Heart left ventricle (tissue), 16 donors: ENCODE measurements around the gene CDR2L. TPM values are rescaled to one million over a fixed set of nuclear protein-coding genes. Genes with fewer than 3 reads are reported as not detected.

Experiments used
- ATAC-seq, 4 donors: fragments of 200-7000 bp; cut with Tn5 transposase; one replicate each; pipeline ENCODE4 v1.9.1; 2020 to 2022; ENCODE audit warnings: moderate library complexity in 4 of 4, mild to moderate bottlenecking in 3 of 4, moderate number of reproducible peaks in 1 of 4
- DNase-seq, 5 donors: peaks; one replicate each; pipeline ENCODE4 v3.0.0-alpha.2; 2020
- H3K27ac ChIP-seq, 12 donors: fragments of 200-600 bp; sonication (generic) in 4 of 12; one replicate each; pipeline versions ENCODE4 v1.5.0 to v1.8.0; 2016 to 2022; ENCODE audit warnings: mild to moderate bottlenecking in 2 of 12
- H3K27me3 ChIP-seq, 9 donors: fragments of 200-600 bp; sonication (generic) in 2 of 9; one replicate each; pipeline versions ENCODE4 v1.5.1 to v1.8.0; 2016 to 2022; ENCODE audit warnings: mild to moderate bottlenecking in 3 of 9
- H3K36me3 ChIP-seq, 9 donors: fragments of 200-600 bp; sonication (generic) in 2 of 9; one replicate each; pipeline versions ENCODE4 v1.5.0 to v1.8.0; 2018 to 2022; ENCODE audit warnings: mild to moderate bottlenecking in 2 of 9
- H3K4me1 ChIP-seq, 12 donors: fragments of 200-600 bp; sonication (generic) in 4 of 12; one replicate each; pipeline versions ENCODE4 v1.5.0 to v1.8.0; 2016 to 2022; ENCODE audit warnings: mild to moderate bottlenecking in 3 of 12
- H3K4me3 ChIP-seq, 12 donors: fragments of 200-600 bp; sonication (generic) in 4 of 12; one replicate each; pipeline versions ENCODE4 v1.5.0 to v1.8.0; 2017 to 2022; ENCODE audit warnings: mild to moderate bottlenecking in 9 of 12, moderate library complexity in 4 of 12
- H3K9me3 ChIP-seq, 12 donors: fragments of 200-600 bp; sonication (generic) in 4 of 12; one replicate each; pipeline versions ENCODE4 v1.5.0 to v1.8.0; 2016 to 2022; ENCODE audit warnings: mild to moderate bottlenecking in 1 of 12
- POLR2A ChIP-seq, 2 donors: fragments of 450-650 bp; IDR thresholded peaks; one replicate each; pipeline ENCODE4 v1.6.1; 2017; ENCODE audit warnings: antibody characterized with exemption in 2 of 2, mild to moderate bottlenecking in 2 of 2, moderate library complexity in 2 of 2
- WGBS, 4 donors: extraction: QIAGEN DNeasy Blood & Tissue Kit in 2 of 4; methylation state at CpG; one replicate each; pipeline versions ENCODE4 v1.1.5 to v1.1.7; 2013 to 2018; 5-methylcytosine and 5-hydroxymethylcytosine counted together
- intact Hi-C, 10 donors: fragments of 100-400 bp; cut with DNase I; formaldehyde crosslinking; loops; one replicate each; pipeline versions ENCODE4 v1.11.1 to v1.14.2; 2022
- polyA plus RNA-seq, 2 donors: library from polyadenylated mRNA; stranded (reverse); fragments of 200-250 nt; gene quantifications; one replicate each; pipeline ENCODE4 v1.2.3, GENCODE V29; 2013
- total RNA-seq, 9 donors: library from RNA; depleted of rRNA in 2 of 9; stranded (reverse); fragments of >200 nt in 2 of 9; fragmentation: NEBNext Ultra II Directional in 3 of 9; extraction: Animal tissue kit (Norgen Biotek cat#: 25700) in 3 of 9; gene quantifications; one replicate each; pipeline versions ENCODE4 v1.1.0 to v1.2.4, GENCODE V29; 2016 to 2023
- TF ChIP-seq, protein P1 (sequence below), 12 donors: fragments of 200-600 bp; sonication (generic) in 4 of 12; IDR thresholded peaks; one replicate each; pipeline versions ENCODE4 v1.5.0 to v1.8.0; 2018 to 2022; ENCODE audit warnings: antibody characterized with exemption in 12 of 12, mild to moderate bottlenecking in 5 of 12
- donor health status: ischemic (EF 13 %, LVEDD 7.1; RV severe dilation, severe dysfunction).
- donor health status: healthy with polysubstance abuse.
- donor health status: DM: no; HTN: yes; CAD: no.
- donor health status: DM: no; HTN: no; CAD: no.
- donor health status: ischemic (EF 25% LVEDD 6.9; RV normal size, moderate dysfunction).
- donor health status: ischemic (EF 25% LVEDD 5.7; RV mildly dilated, moderate dysfunction).
- donor health status: healthy.
- donor health status: DM: yes; HTN: yes; CAD: no.
- donor health status: ischemic (EF 35%, LVEDD 5.7; RV mildly dilated, moderate dysfunction).
- donor health status: nonischemic (EF 11% LVEDD 7.7; RV severe dilation, severe dysfunction).
- donor health status: DM: yes; HTN: yes; CAD: no.
- donor health status: PGD.
- donor health status: ischemic (EF 29% LVEDD 5.4; RV normal size, mild dysfunction).
- donor health status: nonischemic (EF 23%, LVEDD 6.1; RV moderate dilation, normal function).

CDR2L gene
- total and polyA plus RNA-seq, 11 donors, result 13.0 to 56.4 (median 18.1) TPM

DNA sequence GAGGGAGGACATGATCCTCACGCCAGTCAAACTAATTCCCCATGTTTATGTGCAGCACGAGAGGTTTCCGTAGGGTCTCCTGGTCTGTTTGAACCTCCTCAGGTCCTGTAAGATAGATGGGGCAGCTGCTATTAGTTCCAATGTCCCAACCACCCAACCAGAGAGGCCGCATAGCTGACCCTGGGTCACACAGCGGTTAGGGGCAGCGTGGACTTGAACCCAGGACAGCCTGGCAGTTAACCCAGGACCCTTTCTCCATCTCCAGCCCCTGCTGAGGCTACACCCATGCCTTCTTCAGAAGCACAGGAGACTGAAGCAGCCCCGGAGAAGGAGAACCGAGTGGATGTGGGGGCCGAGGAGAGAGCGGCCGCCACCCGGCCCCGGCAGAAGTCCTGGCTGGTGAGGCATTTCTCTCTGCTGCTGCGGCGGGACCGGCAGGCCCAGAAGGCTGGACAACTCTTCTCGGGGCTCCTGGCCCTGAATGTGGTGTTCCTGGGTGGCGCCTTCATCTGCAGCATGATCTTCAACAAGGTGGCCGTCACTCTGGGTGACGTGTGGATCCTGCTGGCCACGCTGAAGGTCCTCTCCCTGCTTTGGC is 46.2 kb upstream of the CDR2L start:
- no peak for ATAC-seq
- 70 to 87% (median 78%) methylated on average over 10 to 21 of the region's 21 CpGs for WGBS, 4 donors
- intact Hi-C loops, result no loop called here
- H3K27me3 ChIP-seq, result peaks cover 15 to 67% (median 28%) of the 10 kb centered on the region in 9 donors
- DNase-seq, result no peak
- no peaks in the 10 kb centered on the region for H3K36me3 ChIP-seq
- no peak overlapping the region for H3K4me3 ChIP-seq
- H3K9me3 ChIP-seq, result no peaks in the 10 kb centered on the region
- TF ChIP-seq POLR2A (IDR thresholded peaks at IDR 0.05), result no peak
- TF ChIP-seq, protein P1, sequence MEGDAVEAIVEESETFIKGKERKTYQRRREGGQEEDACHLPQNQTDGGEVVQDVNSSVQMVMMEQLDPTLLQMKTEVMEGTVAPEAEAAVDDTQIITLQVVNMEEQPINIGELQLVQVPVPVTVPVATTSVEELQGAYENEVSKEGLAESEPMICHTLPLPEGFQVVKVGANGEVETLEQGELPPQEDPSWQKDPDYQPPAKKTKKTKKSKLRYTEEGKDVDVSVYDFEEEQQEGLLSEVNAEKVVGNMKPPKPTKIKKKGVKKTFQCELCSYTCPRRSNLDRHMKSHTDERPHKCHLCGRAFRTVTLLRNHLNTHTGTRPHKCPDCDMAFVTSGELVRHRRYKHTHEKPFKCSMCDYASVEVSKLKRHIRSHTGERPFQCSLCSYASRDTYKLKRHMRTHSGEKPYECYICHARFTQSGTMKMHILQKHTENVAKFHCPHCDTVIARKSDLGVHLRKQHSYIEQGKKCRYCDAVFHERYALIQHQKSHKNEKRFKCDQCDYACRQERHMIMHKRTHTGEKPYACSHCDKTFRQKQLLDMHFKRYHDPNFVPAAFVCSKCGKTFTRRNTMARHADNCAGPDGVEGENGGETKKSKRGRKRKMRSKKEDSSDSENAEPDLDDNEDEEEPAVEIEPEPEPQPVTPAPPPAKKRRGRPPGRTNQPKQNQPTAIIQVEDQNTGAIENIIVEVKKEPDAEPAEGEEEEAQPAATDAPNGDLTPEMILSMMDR (IDR thresholded peaks at IDR 0.05), result no peak
- H3K4me1 ChIP-seq, result peaks cover 0 to 3% (median 0%) of the 10 kb centered on the region in 12 donors
- no peak overlapping the region for H3K27ac ChIP-seq

DNA sequence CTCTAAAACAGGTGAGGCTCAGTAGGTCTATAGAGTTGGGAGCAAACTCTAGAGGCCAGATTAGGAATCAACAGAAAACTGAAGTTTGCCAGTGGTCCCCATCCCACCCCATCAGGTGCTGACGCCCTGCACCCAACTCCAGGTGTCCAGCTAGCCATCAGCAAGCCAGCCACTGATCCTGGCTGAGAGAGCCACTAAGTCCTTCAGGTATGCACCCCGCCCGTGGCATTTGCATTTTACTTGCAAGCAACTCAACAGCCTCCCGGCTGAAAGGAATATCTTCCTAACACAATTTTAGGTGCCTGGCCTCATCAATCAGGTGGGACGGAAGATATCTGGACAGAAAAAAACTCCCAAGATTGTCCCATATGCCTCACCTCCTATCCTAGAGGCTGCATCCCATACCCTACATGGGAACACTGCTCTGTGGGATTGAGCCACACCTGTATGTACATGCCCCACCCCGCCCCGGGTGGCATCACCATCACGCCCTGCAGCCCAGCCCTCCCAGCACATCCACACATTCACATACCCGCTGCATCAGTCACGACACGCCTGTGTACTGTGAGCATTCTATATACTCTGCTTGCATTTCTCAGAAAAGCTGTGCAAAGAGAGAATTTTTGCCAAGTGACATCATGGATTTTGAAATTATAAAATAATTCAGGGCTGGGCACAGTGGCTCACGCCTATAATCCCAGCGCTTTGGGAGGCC is 43.5 kb upstream of the CDR2L start:
- ATAC-seq, result no peak
- no peak for DNase-seq
- WGBS, 4 donors, result 61 to 69% (median 65%) methylated on average over 13 of the region's 13 CpGs
- no peak for TF ChIP-seq POLR2A (IDR thresholded peaks at IDR 0.05)
- TF ChIP-seq, protein P1 (IDR thresholded peaks at IDR 0.05), result no peak
- Histone ChIP-seq H3K9me3 (no peaks in the 10 kb centered on the region), H3K36me3 (no peaks in the 10 kb centered on the region), H3K27me3 (peaks cover 0 to 48% (median 11%) of the 10 kb centered on the region in 9 donors), H3K4me1 (no peaks in the 10 kb centered on the region), H3K27ac (no peak overlapping the region), H3K4me3 (no peak overlapping the region)
- intact Hi-C loops, result no loop called here

DNA sequence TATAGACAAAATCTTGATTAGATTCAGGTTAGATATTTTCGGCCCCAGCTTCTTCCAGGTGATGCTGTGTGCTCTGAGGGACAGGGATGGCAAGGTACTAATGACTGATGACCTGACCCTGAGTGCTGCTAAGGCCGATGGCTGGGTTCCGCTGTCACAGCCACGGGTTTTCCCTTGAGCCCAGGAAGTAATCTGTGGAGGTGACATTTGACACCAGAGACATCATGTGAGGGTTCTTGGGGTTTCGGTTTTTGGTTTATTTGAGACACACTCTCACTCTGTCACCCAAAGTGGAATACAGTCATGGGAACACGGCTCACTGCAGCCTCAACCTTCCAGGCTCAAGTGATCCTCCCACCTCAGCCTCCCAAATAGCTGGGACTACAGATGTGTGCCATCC is 41.9 kb upstream of the CDR2L start:
- WGBS, 4 donors, result 42 to 53% (median 46%) methylated on average over 6 of the region's 6 CpGs
- Histone ChIP-seq H3K36me3 (no peaks in the 10 kb centered on the region), H3K4me3 (no peak overlapping the region), H3K27ac (no peak overlapping the region), H3K27me3 (peaks cover 0 to 47% (median 11%) of the 10 kb centered on the region in 9 donors), H3K9me3 (no peaks in the 10 kb centered on the region), H3K4me1 (no peaks in the 10 kb centered on the region)
- DNase-seq (no peak), ATAC-seq (no peak)
- intact Hi-C loops, result no loop called here
- TF ChIP-seq, protein P1 (IDR thresholded peaks at IDR 0.05), result no peak
- TF ChIP-seq POLR2A (IDR thresholded peaks at IDR 0.05), result no peak

DNA sequence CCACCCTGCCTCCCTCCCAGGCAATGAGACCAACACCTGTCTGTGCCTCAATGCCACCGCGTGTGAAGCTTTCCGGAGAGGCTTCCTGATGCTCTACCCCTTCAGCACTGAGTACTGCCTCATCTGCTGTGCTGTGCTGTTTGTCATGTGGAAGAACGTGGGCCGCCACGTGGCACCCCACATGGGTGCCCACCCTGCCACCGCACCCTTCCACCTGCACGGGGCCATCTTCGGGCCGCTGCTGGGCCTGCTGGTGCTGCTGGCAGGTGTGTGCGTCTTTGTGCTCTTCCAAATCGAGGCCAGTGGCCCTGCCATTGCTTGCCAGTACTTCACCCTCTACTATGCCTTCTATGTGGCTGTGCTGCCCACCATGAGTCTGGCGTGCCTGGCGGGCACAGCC is 40.8 kb upstream of the CDR2L start:
- no peaks in the 10 kb centered on the region for H3K9me3 ChIP-seq
- no peak overlapping the region for H3K27ac ChIP-seq
- peaks cover 0 to 41% (median 4%) of the 10 kb centered on the region in 9 donors for H3K27me3 ChIP-seq
- no peak overlapping the region for H3K4me3 ChIP-seq
- no peak for TF ChIP-seq POLR2A (IDR thresholded peaks at IDR 0.05)
- TF ChIP-seq, protein P1 (IDR thresholded peaks at IDR 0.05), result no peak
- 71 to 91% (median 89%) methylated on average over 5 to 14 of the region's 14 CpGs for WGBS, 4 donors
- no peaks in the 10 kb centered on the region for H3K4me1 ChIP-seq
- H3K36me3 ChIP-seq, result peaks cover 0 to 6% (median 0%) of the 10 kb centered on the region in 9 donors
- intact Hi-C loops, result no loop called here
- ATAC-seq (no peak), DNase-seq (no peak)
